Activated CD4-positive, CD25-positive, alpha-beta regulatory T cell treated with anti-CD3 and anti-CD28 coated beads, Interleukin-2, amount 50 U/mL, for 72 hours (primary cell): ENCODE measurements around the gene FES.

Source experiments
- DNase-seq: peaks from one replicate; pipeline ENCODE4 v3.0.0; 2021

Gene FES

DNA sequence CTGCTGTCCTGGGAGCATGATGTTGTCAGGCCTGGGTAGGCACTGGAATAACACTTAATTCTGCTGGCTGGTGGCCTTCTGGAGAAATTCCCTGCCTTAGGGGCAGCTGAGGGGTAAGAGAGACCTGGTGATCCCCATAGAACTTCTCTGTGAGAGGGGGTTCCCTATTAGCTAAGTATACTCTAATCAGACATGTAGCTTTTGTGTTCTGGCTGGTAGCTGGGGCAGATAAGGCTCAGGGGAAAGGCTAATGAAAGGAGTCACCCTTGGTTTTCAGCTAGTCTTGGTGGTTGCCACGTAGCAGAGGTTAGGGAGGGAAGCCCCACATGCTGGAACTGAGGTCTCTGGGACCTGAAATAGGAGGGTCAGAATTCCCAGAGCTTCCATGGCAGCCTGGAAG is 49.0 kb downstream of the FES start:
- no peak for DNase-seq

- peak; percentile 88 for DNase-seq
Observed at GRCh38 chr15:90934256-90934948, 50.1 kb downstream of the FES start.

GRCh38 chr15:90934949-90935751 is 50.8 kb downstream of the FES start, which contains the start of gene UNC45A:
UNC45A (plus strand) TSS chr15:90935285; CDS start chr15:90935325, 40 bp downstream.
- peak; percentile 97 for DNase-seq

DNA sequence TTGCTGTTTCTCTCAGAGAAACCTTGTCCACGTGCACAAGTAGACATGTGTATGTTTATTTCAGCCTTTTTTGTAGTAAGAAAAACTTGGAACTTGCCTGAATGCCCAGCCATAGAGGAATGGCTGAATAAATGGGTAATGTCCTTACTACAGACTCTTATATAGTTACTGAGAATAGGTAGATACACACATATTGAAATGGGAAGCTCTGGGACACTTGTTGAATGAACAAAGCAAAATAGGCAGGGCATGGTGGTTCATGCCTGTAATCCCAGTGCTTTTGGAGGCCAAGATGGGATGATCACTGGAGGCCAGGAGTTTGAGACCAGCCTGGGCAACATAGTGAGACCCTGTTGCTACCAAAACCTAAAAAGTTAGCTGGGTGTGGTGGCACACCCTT is 52.5 kb downstream of the FES start:
- DNase-seq = no peak

DNA sequence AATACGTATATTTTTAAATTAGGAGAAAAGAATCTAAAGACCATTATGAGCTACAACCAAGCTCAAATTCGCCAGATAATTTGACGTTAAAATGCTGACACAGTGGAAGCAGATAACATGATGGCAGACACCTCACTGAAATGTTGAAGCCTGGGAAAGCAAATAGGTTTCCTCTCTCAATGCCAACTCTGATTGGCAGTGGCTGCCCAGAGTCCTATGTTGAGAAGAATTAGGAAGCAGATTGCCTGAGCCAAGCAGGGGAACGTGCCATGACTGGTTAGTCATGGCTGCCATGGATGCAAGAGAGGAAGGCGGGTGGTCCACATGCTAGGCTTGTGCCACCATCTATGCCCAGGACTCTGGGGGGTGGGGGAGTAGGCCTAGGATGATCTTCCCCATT is 54.0 kb downstream of the FES start:
- no peak for DNase-seq

- DNase-seq = no peak
Observed at GRCh38 chr15:90939756-90940155, 55.5 kb downstream of the FES start.

- no peak for DNase-seq
Observed at GRCh38 chr15:90941038-90941437, 56.7 kb downstream of the FES start.

GRCh38 chr15:90942354-90943120 is 58.2 kb downstream of the FES start:
- no peak for DNase-seq

DNA sequence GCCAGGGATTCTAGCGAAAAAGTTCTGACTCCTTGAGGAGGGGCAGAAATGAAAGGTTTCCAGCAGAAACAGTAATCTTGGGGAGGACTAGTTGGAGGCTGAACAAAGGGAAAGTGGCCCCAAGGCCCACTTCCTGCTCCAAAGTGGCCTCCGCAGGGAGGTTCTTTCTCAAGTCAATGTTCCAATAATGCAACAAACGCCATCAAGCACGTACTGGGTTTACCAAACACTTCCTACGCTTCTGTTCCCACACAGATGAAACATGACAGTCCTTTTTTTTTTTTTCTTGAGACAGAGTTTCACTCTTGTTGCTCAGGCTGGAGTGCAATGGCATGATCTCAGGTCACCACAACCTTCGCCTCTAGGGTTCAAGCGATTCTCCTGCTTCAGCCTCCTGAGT is 60.8 kb downstream of the FES start:
- DNase-seq = no peak
